Anterior cingulate cortex (tissue), 58 donors: ENCODE data around the gene DEFB108B.
"Not testable (repeated sequence)": the region's sequence is repeated elsewhere in the genome, so short reads cannot be mapped to it uniquely, and the experiment has no call there.

Source experiments
- DNase-seq, 58 donors: peaks; one replicate each; lab custom pipeline; 2025; lab: John Stamatoyannopoulos, UW

Gene DEFB108B

DNA sequence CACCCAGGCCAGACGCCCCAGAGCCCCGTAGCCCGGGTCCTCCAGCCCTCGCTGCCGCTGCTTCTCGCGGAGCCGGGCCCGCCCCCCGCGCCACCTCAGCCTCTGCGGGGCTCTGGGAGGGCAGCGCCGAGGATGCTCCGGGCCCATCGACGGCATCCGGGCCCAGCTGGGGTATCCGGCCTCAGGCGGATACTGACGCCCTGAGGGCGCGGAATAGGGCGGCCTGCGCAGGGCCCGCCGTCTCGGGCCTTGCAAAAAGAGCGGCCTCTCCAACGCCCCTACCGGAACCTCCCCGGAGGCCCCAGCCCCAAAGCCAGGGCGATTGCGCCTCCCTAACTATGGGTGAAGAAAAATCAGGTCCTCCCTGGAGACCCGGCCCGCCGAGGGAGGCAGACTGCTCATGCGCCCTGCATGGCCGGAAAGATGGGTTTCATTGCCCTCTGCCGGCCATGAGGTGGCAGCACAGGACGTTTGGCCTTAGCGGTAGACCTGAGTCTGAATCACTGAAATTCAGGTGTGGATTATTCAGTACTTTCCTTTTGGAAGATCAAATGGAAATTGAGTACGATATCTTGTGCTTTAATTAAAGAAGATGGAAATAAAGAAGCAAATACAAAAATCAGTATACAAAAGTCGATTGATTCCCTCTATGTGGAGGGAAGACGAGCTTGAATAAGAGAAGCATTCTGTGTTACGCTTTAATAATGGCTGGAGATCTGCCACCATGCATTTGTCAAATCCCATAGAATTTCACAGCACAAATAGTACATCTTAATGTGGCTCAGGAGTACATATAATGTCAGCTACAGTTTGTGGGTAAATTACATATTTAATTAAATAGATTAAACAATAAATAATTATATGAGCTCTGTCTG, 19.3 kb upstream of the DEFB108B start:
- DNase-seq, result peak in 56 of 58 donors; percentile 31 to 87 (median 72)

- DNase-seq, result not testable (repeated sequence)
Measured at GRCh38 chr11:71821539-71821938, 11.5 kb upstream of the DEFB108B start.

- DNase-seq, result not testable (repeated sequence)
Measured at GRCh38 chr11:71829247-71829646, 3.8 kb upstream of the DEFB108B start.

DNA sequence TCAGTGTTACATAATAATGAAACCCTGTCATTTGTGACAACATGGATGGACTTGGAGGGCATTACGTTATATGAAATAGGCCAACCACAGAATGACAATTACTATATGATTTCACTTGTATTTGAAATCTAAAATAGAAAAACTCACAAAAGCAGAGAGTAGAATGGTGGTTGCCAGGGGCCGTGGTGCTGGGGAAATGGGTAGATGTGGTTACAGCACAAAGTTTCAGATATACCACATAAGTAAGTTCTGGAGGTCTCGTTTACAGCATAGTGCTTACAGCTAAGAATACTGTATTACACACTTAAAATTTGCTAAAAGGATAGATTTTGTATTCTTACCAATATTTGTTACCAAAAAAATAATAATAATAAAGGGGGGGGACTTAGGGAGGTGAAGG, 3.3 kb upstream of the DEFB108B start:
- not testable (repeated sequence) for DNase-seq

DNA sequence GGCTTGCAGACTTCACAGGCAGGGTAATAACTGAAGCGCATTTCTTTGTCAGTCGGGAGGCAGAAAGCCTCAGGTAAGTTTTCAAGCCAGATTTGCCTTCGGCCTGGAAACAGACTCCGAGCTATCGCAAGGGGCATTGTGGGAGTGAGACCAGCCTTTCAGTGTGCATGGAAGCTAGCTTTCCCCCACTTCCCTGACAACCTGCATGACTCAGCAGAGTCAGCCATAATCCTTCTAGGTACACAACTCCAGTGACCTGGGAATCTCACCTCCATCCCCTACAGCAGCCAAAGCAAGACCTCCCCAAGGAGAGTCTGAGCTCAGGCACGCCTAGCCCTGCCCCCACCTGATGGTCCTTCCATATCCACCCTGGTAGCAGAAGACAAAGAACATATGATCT, 9.7 kb downstream of the DEFB108B start:
- DNase-seq, result not testable (repeated sequence)

DNA sequence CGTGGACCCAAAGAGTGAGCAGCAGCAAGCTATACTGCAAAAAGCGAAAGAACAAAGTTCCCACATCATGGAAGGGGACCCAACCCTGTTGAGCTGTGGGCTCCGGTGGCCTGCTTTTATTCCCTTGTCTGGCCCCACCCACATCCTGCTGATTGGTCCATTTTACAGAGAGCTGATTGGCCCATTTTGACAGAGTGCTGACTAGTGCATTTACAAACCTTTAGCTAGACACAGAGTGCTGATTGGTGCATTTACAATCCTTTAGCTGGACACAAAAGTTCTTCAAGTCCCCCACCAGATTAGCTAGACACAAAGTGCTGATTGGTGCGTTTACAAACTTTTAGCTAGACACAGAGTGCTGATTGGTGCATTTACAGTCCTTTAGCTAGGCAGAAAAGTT, 10.4 kb downstream of the DEFB108B start:
- not testable (repeated sequence) for DNase-seq

- no peak for DNase-seq
Measured at GRCh38 chr11:71843858-71844257, 10.9 kb downstream of the DEFB108B start.

- not testable (repeated sequence) for DNase-seq
Measured at GRCh38 chr11:71853895-71854294, 20.9 kb downstream of the DEFB108B start.

GRCh38 chr11:71855880-71856279, 22.9 kb downstream of the DEFB108B start:
- not testable (repeated sequence) for DNase-seq

- DNase-seq, result not testable (repeated sequence)
Measured at GRCh38 chr11:71860835-71861234, 27.8 kb downstream of the DEFB108B start.

DNA sequence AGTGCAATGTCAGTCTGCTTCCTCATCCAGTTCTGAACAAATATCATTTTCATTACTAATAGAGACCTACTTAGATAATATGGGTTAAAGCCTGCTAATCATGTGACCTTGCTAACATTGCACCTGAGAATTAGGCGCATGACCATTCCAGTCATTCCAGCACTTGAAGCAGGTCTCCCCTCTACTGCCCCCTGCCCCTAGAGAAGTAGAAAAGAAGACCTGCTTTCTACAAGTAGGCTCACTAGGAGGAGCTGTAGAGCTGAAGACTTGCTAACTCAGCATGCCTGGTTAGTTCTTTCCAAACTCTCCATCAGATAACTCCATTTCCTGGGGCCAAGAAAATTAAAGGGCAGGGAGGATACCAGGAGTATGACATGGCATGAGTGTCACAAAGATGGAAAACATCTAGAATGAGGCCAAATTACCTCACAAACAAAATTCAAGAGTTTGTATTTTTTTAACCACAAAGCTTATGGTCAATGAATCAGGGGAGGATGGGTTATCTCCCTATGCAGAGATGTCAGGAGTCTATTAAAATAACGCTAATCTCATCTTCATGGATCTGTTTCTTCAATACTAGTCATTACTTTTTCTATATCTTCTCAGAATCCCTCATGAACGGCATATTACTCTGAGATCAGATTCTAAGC, 31.1 kb downstream of the DEFB108B start:
- DNase-seq, result peak in 1 of 58 donors; percentile 5

- DNase-seq, result not testable (repeated sequence)
Measured at GRCh38 chr11:71867209-71867608, 34.2 kb downstream of the DEFB108B start.

DNA sequence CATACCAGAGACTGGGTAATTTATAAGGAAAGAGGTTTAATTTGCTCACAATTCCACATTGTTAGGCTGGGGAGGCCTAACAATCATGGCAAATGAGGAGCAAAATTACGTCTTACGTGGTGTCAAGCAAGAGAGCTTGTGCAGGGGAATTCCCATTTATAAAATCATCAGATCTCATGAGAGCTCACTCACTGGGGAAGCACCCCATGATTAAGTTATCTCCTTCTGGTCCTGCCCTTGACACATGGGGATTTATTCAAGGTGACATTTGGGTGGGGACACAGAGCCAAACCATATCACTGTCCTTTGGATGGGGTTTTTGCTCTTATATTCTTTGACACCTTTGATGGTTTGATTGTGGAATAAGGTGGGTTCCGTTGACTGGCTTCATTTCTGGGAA, 36.9 kb downstream of the DEFB108B start:
- not testable (repeated sequence) for DNase-seq

DNA sequence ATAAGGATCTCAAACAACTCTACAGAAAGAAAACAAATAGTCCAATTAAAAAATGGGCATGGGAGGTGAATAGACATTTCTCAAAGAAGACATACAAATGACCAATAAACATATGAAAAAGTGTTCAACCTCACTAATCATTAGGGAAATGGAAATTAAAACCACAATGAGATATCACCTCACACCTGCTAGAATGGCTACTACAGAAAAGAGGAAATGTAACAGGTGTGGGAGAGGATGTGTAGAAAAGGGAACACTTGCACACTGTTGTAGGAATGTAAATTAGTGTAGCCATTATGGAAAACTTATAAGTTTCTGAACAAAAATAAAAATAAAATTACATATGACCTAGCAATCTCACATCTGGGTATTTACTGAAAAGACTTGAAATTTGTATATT, 37.7 kb downstream of the DEFB108B start:
- DNase-seq, result not testable (repeated sequence)

GRCh38 chr11:71876262-71876661, 43.3 kb downstream of the DEFB108B start:
- not testable (repeated sequence) for DNase-seq

DNA sequence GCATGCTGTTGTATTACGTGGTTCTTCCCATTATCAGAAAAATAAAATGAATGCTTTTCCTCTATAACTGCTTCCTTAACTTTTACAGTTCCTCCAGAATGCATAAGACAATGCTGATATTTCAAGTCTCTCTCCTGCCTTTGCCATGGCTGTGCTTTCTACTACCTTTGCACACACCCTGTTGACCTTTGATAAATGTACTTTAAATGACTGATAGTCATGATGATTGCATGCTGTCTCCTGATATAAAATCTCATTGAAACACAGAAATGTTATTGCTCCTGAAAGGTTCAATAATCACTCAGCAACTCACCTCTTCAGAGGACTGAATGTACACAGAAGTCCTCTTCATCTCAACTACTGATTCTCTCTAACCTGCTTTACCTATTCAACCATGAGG, 45.1 kb downstream of the DEFB108B start, which contains the start of gene DEFB131B:
TSS of gene DEFB131B (plus strand) at position 395 of the 400 bp plus-strand sequence. CDS start at position 395, 0 bp downstream.
- not testable (repeated sequence) for DNase-seq

- DNase-seq, result not testable (repeated sequence)
Measured at GRCh38 chr11:71885806-71886205, 52.8 kb downstream of the DEFB108B start.
